Loucy (cell line): ENCODE results near the gene LHX4.

Experiments used
- H2AFZ ChIP-seq: fragments of 200-600 bp; sonication (generic); 2 replicates; pipeline ENCODE4 v1.6.0; 2016; ENCODE audit warnings: antibody characterized with exemption, mild to moderate bottlenecking, low read length, moderate library complexity
- H3F3A ChIP-seq: fragments of 200-600 bp; 2 replicates; pipeline ENCODE4 v1.6.0; 2016; ENCODE audit warnings: antibody characterized with exemption, low read depth, mild to moderate bottlenecking
- H3K27me3 ChIP-seq: fragments of 200-600 bp; sonication (generic); 2 replicates; pipeline ENCODE4 v1.6.1; 2014; ENCODE audit warnings: low read length, mild to moderate bottlenecking; ENCODE audit not compliant: insufficient read depth, poor library complexity, severe bottlenecking
- H3K36me3 ChIP-seq: fragments of 200-600 bp; sonication (generic); 2 replicates; pipeline ENCODE4 v1.6.1; 2016; ENCODE audit warnings: low read length; ENCODE audit not compliant: insufficient read depth
- H3K4me1 ChIP-seq: fragments of 200-600 bp; sonication (generic); 2 replicates; pipeline ENCODE4 v1.5.1; 2014; ENCODE audit warnings: low read length, mild to moderate bottlenecking; ENCODE audit not compliant: insufficient read depth, poor library complexity, severe bottlenecking
- H3K4me2 ChIP-seq: fragments of 200-600 bp; sonication (generic); 2 replicates; pipeline ENCODE4 v1.6.0; 2014; ENCODE audit warnings: antibody characterized with exemption, low read length, low read depth, mild to moderate bottlenecking; ENCODE audit not compliant: poor library complexity, severe bottlenecking
- H3K4me3 ChIP-seq: fragments of 200-600 bp; sonication (generic); 2 replicates; pipeline ENCODE4 v1.5.1; 2014; ENCODE audit warnings: low read length, mild to moderate bottlenecking, mixed read lengths; ENCODE audit not compliant: poor library complexity, severe bottlenecking
- H3K79me2 ChIP-seq: fragments of 200-600 bp; sonication (generic); 2 replicates; pipeline ENCODE4 v1.6.1; 2014; ENCODE audit warnings: low read length; ENCODE audit not compliant: insufficient read depth
- H3K9ac ChIP-seq: fragments of 200-600 bp; sonication (generic); 2 replicates; pipeline ENCODE4 v1.6.0; 2014; ENCODE audit warnings: mild to moderate bottlenecking, low read depth, low read length, moderate library complexity; ENCODE audit not compliant: poor library complexity, severe bottlenecking
- H3K9me2 ChIP-seq: fragments of 200-600 bp; sonication (generic); replicated peaks from 2 replicates; pipeline ENCODE4 v1.6.1; 2016; ENCODE audit warnings: low read depth, low read length, mixed read lengths
- H3K9me3 ChIP-seq: fragments of 200-600 bp; sonication (generic); 2 replicates; pipeline ENCODE4 v1.6.1; 2014; ENCODE audit warnings: mild to moderate bottlenecking, antibody characterized with exemption, low read length, low read depth; ENCODE audit not compliant: insufficient read depth
- H4K20me1 ChIP-seq: fragments of 200-600 bp; sonication (generic); 2 replicates; pipeline ENCODE4 v1.6.0; 2014; ENCODE audit warnings: antibody characterized with exemption, low read length, mild to moderate bottlenecking; ENCODE audit not compliant: insufficient read depth, poor library complexity, severe bottlenecking
- EZH2phosphoT487 ChIP-seq: fragments of 200-600 bp; IDR thresholded peaks from 2 replicates; pipeline ENCODE4 v1.6.1; 2018; ENCODE audit warnings: antibody characterized with exemption, mild to moderate bottlenecking, moderate library complexity, borderline replicate concordance
- TF ChIP-seq, protein P1 (sequence below): fragments of 200-600 bp; sonication (generic); conservative IDR thresholded peaks from 2 replicates; pipeline ENCODE4 v1.5.1; 2014; ENCODE audit warnings: mild to moderate bottlenecking, antibody characterized with exemption, low read length

The LHX4 gene

DNA sequence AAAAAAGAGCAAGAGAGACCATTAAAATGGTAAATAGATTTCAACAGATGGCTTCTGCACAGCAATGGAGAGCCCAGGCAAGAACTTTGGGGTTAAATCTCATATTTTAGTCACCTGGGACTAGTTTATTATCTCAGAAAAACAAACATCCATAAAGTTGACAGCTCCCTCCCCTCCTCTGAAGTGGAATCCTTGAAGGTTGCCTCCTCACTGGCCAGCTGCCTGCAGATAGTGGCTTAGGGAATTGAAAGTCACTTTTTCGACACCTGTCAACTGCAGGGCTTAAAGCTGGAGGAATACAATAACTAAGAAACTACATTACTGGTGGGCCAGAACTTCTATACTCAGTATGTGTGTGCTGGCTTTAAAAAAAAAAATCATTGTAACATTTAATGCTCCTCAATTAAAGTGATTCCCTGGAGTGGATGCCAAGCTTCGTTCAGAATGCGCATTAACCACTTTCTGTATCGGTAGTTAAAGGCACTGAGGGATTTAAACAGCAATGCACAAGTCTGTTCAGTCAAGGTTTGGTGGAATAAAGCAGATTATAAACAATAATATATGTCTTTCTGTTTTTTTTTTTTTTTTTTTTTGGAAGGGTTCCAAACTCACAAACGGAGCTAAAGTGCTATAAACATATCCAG lies 52.5 kb downstream of the LHX4 start:
- Histone ChIP-seq H3K4me1 (peaks cover 9% of the 10 kb centered on the region), H3K9ac (no peak overlapping the region), H3K4me3 (no peak overlapping the region), H2AFZ (no peak overlapping the region), H4K20me1 (no peaks in the 10 kb centered on the region), H3K4me2 (no peak overlapping the region), H3K9me2 (no peaks in the 10 kb centered on the region), H3F3A (no peaks in the 10 kb centered on the region), H3K79me2 (no peaks in the 10 kb centered on the region), H3K9me3 (no peaks in the 10 kb centered on the region), H3K27me3 (no peaks in the 10 kb centered on the region), H3K36me3 (peaks cover 75% of the 10 kb centered on the region)
- TF ChIP-seq, protein P1, sequence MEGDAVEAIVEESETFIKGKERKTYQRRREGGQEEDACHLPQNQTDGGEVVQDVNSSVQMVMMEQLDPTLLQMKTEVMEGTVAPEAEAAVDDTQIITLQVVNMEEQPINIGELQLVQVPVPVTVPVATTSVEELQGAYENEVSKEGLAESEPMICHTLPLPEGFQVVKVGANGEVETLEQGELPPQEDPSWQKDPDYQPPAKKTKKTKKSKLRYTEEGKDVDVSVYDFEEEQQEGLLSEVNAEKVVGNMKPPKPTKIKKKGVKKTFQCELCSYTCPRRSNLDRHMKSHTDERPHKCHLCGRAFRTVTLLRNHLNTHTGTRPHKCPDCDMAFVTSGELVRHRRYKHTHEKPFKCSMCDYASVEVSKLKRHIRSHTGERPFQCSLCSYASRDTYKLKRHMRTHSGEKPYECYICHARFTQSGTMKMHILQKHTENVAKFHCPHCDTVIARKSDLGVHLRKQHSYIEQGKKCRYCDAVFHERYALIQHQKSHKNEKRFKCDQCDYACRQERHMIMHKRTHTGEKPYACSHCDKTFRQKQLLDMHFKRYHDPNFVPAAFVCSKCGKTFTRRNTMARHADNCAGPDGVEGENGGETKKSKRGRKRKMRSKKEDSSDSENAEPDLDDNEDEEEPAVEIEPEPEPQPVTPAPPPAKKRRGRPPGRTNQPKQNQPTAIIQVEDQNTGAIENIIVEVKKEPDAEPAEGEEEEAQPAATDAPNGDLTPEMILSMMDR, result no peak
- no peak for TF ChIP-seq EZH2phosphoT487

DNA sequence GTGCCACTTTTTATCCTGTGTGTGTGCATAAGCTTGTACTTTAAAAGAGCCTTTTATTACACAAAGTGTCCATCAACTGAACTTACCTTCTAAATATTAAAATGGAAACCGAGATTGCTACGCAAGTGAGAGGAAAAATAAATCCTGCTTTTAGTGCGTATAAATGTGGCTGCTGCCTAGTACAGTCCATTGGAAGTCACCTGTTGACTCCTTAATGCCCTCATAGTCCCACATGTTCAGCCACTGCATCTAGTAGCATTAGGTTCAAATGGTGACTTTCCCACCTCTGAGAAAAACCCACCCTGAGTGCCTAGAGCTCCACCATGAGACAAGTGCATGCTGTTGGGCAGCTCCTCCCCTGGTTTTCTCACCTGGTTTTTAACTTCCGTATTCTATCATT lies 53.0 kb downstream of the LHX4 start:
- Histone ChIP-seq H3K4me1 (peaks cover 9% of the 10 kb centered on the region), H3K9me3 (no peaks in the 10 kb centered on the region), H3F3A (no peaks in the 10 kb centered on the region), H3K9ac (no peak overlapping the region), H2AFZ (no peak overlapping the region), H4K20me1 (no peaks in the 10 kb centered on the region), H3K79me2 (no peaks in the 10 kb centered on the region), H3K36me3 (peaks cover 80% of the 10 kb centered on the region), H3K4me2 (no peak overlapping the region), H3K4me3 (no peak overlapping the region), H3K27me3 (no peaks in the 10 kb centered on the region), H3K9me2 (no peaks in the 10 kb centered on the region)
- no peak for TF ChIP-seq EZH2phosphoT487
- TF ChIP-seq, protein P1, result no peak

DNA sequence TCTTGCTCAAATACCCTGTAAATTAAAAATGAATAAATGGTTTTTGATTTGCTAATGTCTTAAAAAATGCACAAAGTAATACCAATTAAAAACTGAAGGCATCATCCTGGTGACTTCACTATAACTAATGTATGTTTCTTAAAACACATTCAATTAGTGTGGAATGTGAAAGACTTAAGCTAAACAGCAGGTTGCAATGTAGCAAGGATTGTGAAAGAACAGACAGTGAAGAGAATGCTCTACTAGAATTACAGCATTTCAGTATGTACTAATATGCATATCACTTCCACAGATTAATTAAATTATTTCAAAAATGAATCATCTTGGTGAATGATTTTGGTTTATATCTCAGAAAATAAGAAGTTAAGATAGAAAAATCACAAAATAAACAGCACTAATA lies 56.4 kb downstream of the LHX4 start:
- Histone ChIP-seq H3K4me3 (no peak overlapping the region), H4K20me1 (no peaks in the 10 kb centered on the region), H3F3A (no peaks in the 10 kb centered on the region), H3K9me2 (no peaks in the 10 kb centered on the region), H3K9me3 (no peaks in the 10 kb centered on the region), H3K27me3 (no peaks in the 10 kb centered on the region), H3K9ac (no peak overlapping the region), H2AFZ (no peak overlapping the region), H3K36me3 (peaks cover 64% of the 10 kb centered on the region), H3K4me2 (no peak overlapping the region), H3K79me2 (no peaks in the 10 kb centered on the region), H3K4me1 (peaks cover 10% of the 10 kb centered on the region)
- no peak for TF ChIP-seq EZH2phosphoT487
- TF ChIP-seq, protein P1, result no peak
